Testis (tissue), 2 donors: ENCODE measurements around the gene IL6.

Experiments
- POLR2A ChIP-seq: fragments of 450-650 bp; IDR thresholded peaks from one replicate; pipeline ENCODE4 v1.6.1; 2017; ENCODE audit warnings: antibody characterized with exemption, mild to moderate bottlenecking, moderate library complexity
- TF ChIP-seq, protein P1 (sequence below), 3 experiments: fragments of 450-650 bp in 2 of 3; fragments of 200-600 bp in 1 of 3; sonication (generic) in 1 of 3; IDR thresholded peaks; one replicate each; pipeline ENCODE4 v1.5.1; 2016 to 2019; ENCODE audit warnings: antibody characterized with exemption in 3 of 3, mild to moderate bottlenecking in 2 of 3, moderate library complexity in 1 of 3

- TF ChIP-seq, protein P1, sequence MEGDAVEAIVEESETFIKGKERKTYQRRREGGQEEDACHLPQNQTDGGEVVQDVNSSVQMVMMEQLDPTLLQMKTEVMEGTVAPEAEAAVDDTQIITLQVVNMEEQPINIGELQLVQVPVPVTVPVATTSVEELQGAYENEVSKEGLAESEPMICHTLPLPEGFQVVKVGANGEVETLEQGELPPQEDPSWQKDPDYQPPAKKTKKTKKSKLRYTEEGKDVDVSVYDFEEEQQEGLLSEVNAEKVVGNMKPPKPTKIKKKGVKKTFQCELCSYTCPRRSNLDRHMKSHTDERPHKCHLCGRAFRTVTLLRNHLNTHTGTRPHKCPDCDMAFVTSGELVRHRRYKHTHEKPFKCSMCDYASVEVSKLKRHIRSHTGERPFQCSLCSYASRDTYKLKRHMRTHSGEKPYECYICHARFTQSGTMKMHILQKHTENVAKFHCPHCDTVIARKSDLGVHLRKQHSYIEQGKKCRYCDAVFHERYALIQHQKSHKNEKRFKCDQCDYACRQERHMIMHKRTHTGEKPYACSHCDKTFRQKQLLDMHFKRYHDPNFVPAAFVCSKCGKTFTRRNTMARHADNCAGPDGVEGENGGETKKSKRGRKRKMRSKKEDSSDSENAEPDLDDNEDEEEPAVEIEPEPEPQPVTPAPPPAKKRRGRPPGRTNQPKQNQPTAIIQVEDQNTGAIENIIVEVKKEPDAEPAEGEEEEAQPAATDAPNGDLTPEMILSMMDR (IDR thresholded peaks at IDR 0.05) = no peak
- TF ChIP-seq POLR2A = no peak
Observed at GRCh38 chr7:22772885-22773284, 45.9 kb downstream of the IL6 start.
